K562 (cell line): ENCODE data around the gene BCCIP.

Experiments used
- BHLHE40 ChIP-seq: IDR thresholded peaks from 2 replicates; pipeline ENCODE4 v1.6.1; 2011; ENCODE audit warnings: low read length, improper control_type of control experiment
- CBFA2T2 ChIP-seq: fragments of 450-650 bp; conservative IDR thresholded peaks from 2 replicates; pipeline ENCODE4 v1.6.1; 2017; ENCODE audit warnings: mild to moderate bottlenecking
- CBFB ChIP-seq: sonication (generic); formaldehyde crosslinking; IDR thresholded peaks from 2 replicates; pipeline ENCODE4 v1.4.0; 2020; ENCODE audit warnings: mild to moderate bottlenecking, missing genetic modification reagents
- ETV6 ChIP-seq, 3 experiments: fragments of 150-350 bp in 1 of 3; sonication (generic) in 1 of 3; formaldehyde crosslinking in 1 of 3; IDR thresholded peaks; 2 replicates each; pipeline versions ENCODE4 v1.6.1 to v1.8.0; 2014 to 2022; ENCODE audit warnings: borderline replicate concordance in 2 of 3, low read depth in 2 of 3, antibody characterized with exemption in 1 of 3, low read length in 1 of 3, mild to moderate bottlenecking in 1 of 3, missing genetic modification reagents in 1 of 3
- FOXK2 ChIP-seq, 2 experiments: fragments of 450-650 bp; IDR thresholded peaks in 1 of 2; conservative IDR thresholded peaks in 1 of 2; 2 replicates each; pipeline ENCODE4 v1.6.1; 2016; ENCODE audit warnings: low read depth in 2 of 2, mild to moderate bottlenecking in 1 of 2
- HDAC6 ChIP-seq: IDR thresholded peaks from 2 replicates; pipeline ENCODE4 v1.6.1; 2012; ENCODE audit warnings: low read depth, mild to moderate bottlenecking, control low read depth, inconsistent platforms, low read length, moderate library complexity
- RBM15 ChIP-seq: fragments of 200-400 bp; formaldehyde crosslinking; IDR thresholded peaks from 2 replicates; pipeline ENCODE4 v1.6.1; 2018; ENCODE audit warnings: mild to moderate bottlenecking, low read length, moderate library complexity; ENCODE audit not compliant: insufficient read depth
- RBM39 ChIP-seq: fragments of 200-400 bp; formaldehyde crosslinking; optimal IDR thresholded peaks from 2 replicates; pipeline ENCODE3; 2018; ENCODE audit warnings: low read depth, low read length
- YBX1 ChIP-seq: fragments of 450-650 bp; IDR thresholded peaks from 2 replicates; pipeline ENCODE4 v1.7.1; 2016; ENCODE audit warnings: mild to moderate bottlenecking
- TF ChIP-seq, protein P1 (sequence below), 2 experiments: fragments of 450-650 bp in 1 of 2; sonication (generic) in 1 of 2; formaldehyde crosslinking in 1 of 2; IDR thresholded peaks in 1 of 2; conservative IDR thresholded peaks in 1 of 2; 2 replicates each; pipeline versions ENCODE4 v1.6.1 to v1.8.1; 2016 to 2023; ENCODE audit warnings: mild to moderate bottlenecking in 2 of 2, moderate library complexity in 2 of 2, inconsistent platforms in 1 of 2, missing genetic modification reagents in 1 of 2
- TF ChIP-seq, protein P2 (sequence below): fragments of 450-650 bp; IDR thresholded peaks from 2 replicates; pipeline ENCODE4 v1.6.1; 2016; ENCODE audit warnings: mild to moderate bottlenecking
- TF ChIP-seq, protein P3 (sequence below), 3 experiments: IDR thresholded peaks in 2 of 3; conservative IDR thresholded peaks in 1 of 3; 2 replicates each; pipeline ENCODE4 v1.5.1; 2011 to 2012; ENCODE audit warnings: low read length in 3 of 3, mild to moderate bottlenecking in 3 of 3, control low read depth in 2 of 3, improper control_type of control experiment in 1 of 3, inconsistent platforms in 1 of 3, low read depth in 1 of 3, mixed read lengths in 1 of 3, moderate library complexity in 1 of 3; ENCODE audit not compliant: insufficient read depth in 2 of 3
- TF ChIP-seq, protein P4 (sequence below): sonication (generic); formaldehyde crosslinking; IDR thresholded peaks from 2 replicates; pipeline ENCODE4 v1.8.1; 2022; ENCODE audit warnings: missing genetic modification reagents

DNA sequence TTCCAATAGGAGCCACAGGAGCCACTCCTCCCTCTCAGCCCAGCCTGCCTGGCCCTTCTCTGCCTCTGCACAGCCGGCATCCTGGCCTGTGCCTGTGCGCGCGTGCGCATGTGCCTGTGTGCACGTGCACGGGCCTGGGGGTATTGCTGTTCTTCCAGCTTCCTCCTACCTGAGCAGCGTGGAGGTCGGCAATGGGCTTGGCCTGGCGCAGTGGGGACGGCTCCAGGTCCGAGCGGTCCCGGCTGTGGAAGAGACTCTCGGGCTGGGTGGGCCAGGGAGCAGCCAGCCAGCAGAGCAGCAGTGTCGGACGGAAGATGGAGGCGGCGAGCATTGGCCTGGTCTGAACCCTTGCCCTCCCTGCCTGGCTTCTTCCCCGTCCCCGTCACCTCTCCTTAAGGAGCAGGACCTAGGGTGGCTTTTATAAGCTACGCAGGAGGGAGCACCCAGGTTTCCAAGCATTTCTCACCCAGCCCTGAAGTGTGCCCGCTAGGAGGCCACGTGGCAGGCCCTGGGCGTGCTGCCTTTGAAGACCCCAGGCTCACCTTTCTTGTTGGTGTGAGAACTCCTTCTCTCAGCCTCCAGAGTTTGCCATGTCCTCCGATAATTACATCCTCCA is 47.7 kb upstream of the BCCIP start, which contains the start of gene MMP21:
- no peak for TF ChIP-seq CBFB (CRISPR knock-in tag)
- TF ChIP-seq HDAC6: no peak
- TF ChIP-seq, protein P1, sequence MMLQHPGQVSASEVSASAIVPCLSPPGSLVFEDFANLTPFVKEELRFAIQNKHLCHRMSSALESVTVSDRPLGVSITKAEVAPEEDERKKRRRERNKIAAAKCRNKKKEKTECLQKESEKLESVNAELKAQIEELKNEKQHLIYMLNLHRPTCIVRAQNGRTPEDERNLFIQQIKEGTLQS (IDR thresholded peaks at IDR 0.05): no peak
- TF ChIP-seq, protein P1 (CRISPR knock-in tag; conservative IDR thresholded peaks at IDR 0.05): no peak
- no peak for TF ChIP-seq CBFA2T2
- TF ChIP-seq, protein P2, sequence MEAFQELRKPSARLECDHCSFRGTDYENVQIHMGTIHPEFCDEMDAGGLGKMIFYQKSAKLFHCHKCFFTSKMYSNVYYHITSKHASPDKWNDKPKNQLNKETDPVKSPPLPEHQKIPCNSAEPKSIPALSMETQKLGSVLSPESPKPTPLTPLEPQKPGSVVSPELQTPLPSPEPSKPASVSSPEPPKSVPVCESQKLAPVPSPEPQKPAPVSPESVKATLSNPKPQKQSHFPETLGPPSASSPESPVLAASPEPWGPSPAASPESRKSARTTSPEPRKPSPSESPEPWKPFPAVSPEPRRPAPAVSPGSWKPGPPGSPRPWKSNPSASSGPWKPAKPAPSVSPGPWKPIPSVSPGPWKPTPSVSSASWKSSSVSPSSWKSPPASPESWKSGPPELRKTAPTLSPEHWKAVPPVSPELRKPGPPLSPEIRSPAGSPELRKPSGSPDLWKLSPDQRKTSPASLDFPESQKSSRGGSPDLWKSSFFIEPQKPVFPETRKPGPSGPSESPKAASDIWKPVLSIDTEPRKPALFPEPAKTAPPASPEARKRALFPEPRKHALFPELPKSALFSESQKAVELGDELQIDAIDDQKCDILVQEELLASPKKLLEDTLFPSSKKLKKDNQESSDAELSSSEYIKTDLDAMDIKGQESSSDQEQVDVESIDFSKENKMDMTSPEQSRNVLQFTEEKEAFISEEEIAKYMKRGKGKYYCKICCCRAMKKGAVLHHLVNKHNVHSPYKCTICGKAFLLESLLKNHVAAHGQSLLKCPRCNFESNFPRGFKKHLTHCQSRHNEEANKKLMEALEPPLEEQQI: no peak
- TF ChIP-seq ETV6 (IDR thresholded peaks at IDR 0.05; ENCODE audit: borderline replicate concordance in 1 of 2, low read depth in 2 of 2, low read length in 1 of 2): no peak
- no peak for TF ChIP-seq ETV6 (CRISPR knock-in tag; IDR thresholded peaks at IDR 0.05; ENCODE audit: borderline replicate concordance)
- TF ChIP-seq BHLHE40: no peak
- TF ChIP-seq FOXK2 (conservative IDR thresholded peaks at IDR 0.05 in 1 of 2, IDR thresholded peaks at IDR 0.05 in 1 of 2; ENCODE audit: low read depth in 2 of 2): no peak
- TF ChIP-seq, protein P3, sequence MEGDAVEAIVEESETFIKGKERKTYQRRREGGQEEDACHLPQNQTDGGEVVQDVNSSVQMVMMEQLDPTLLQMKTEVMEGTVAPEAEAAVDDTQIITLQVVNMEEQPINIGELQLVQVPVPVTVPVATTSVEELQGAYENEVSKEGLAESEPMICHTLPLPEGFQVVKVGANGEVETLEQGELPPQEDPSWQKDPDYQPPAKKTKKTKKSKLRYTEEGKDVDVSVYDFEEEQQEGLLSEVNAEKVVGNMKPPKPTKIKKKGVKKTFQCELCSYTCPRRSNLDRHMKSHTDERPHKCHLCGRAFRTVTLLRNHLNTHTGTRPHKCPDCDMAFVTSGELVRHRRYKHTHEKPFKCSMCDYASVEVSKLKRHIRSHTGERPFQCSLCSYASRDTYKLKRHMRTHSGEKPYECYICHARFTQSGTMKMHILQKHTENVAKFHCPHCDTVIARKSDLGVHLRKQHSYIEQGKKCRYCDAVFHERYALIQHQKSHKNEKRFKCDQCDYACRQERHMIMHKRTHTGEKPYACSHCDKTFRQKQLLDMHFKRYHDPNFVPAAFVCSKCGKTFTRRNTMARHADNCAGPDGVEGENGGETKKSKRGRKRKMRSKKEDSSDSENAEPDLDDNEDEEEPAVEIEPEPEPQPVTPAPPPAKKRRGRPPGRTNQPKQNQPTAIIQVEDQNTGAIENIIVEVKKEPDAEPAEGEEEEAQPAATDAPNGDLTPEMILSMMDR (IDR thresholded peaks at IDR 0.05 in 2 of 3, conservative IDR thresholded peaks at IDR 0.05 in 1 of 3; ENCODE audit: insufficient read depth in 2 of 3, low read depth in 1 of 3, low read length in 3 of 3): no peak
- no peak for TF ChIP-seq RBM15
- no peak for TF ChIP-seq RBM39
- TF ChIP-seq YBX1: no peak
- TF ChIP-seq, protein P4, sequence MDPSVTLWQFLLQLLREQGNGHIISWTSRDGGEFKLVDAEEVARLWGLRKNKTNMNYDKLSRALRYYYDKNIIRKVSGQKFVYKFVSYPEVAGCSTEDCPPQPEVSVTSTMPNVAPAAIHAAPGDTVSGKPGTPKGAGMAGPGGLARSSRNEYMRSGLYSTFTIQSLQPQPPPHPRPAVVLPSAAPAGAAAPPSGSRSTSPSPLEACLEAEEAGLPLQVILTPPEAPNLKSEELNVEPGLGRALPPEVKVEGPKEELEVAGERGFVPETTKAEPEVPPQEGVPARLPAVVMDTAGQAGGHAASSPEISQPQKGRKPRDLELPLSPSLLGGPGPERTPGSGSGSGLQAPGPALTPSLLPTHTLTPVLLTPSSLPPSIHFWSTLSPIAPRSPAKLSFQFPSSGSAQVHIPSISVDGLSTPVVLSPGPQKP (CRISPR knock-in tag): no peak
